Activated T-cell treated with anti-CD3 and anti-CD28 coated beads, Interleukin-2, amount 50 U/mL, for 48 hours (primary cell): Measurements from ENCODE around the gene GLS.
"Not testable (repeated sequence)": the region's sequence is repeated elsewhere in the genome, so short reads cannot be mapped to it uniquely, and the experiment has no call there.

ENCODE experiments used
- DNase-seq, 2 experiments: peaks; one replicate each; pipeline ENCODE4 v3.0.0-alpha.2; 2020

The GLS gene

DNA sequence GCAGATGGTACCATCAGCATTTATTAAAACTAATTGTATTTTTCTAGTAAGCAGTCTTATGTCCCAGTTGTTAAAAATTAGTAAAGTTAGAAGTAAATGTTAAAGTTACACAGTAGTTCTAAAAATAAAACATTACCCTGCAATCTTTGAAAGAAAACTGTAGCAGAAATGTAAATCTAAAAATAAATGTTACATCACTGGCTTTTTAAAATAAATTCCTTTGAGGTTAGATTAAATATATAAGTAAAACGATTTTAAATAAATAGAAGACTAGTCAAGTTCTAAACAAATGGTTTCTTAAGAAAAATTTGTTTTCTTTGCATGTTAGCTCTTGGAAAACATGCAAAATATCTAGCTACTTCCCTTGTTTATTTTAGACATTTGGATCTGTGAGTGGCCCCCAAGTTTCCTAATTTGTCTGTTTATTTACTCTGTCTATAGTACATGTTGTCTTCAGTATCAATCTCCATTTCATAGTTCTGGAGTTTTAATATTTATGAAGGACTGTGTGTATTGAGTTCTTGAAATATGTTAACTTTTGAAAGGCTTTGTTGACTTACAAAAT is 58.2 kb downstream of the GLS start:
- no peak for DNase-seq

DNA sequence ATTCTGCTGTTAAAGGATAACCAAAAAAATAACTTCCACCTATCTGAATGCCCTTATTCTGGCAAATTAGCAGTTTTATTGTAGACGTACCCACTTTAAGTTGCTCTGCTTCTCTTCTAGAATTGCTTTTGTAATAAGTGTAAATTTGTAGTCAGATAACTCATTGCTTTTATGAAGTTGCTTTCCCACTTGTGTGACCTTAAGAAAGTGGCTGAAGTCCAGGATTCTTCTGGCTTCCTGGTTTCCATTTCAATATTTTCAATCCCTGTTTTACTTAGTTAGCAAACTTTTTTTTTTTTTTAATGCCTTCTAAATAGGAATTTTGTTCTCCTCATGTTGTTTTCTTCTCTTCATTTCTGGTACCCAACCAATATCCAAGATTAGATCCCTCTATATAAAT is 59.8 kb downstream of the GLS start:
- no peak for DNase-seq

DNA sequence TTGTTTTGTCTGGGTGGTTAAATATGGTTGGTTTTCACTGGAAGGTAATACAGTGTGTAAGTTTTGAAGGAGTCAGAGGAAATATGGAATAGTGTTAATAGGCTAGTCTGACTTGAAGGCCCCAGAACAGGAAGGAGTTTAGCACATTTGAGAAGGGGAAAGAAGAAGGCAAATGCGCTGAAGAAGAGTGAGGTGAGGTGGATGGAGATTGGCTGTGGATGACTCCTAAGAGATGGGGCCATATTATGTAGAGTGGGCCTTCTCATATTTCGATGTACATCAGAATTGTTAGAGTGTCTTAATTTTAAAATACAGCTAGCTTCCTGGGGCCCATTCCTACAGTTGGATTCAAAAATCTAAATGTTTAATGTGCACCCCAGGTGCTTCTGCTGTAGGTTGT is 61.0 kb downstream of the GLS start:
- DNase-seq, result no peak

DNA sequence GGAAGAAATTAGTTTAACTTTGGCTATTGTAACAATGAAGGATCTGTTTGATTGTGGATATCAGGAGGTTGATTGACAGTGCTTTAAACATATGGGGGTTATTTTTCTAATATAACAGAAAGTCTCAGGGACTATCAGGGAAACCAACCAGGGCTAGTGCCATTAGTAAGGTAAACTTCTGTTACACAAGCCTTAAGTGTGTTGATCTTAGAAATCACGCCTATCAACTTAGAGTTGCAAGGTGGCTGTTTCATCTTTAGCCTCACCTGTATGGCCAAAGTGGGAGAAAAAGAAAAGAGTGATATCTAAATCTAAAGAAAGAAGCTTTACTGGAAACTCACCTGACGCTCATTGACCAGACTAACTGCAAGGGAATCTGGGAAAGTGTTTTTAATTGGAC is 62.1 kb downstream of the GLS start:
- no peak for DNase-seq

DNA sequence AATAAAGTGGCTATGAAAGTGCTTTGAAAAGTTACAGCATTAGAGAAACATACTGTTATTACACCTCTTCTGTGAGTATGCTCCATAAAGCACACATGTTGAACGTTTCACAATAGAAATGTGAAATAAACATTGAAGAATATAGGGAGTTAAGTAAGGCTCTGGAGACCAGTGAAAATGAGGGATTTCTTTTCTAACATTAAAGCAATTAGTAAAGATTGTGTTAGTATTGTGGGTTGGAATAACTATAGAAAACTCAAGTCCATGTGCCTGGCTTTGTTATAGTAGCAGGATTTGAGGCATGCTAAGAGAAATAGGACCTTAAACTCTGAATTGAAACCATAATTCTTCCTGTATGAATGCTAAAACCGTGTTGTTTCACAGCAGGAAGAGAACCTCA is 63.1 kb downstream of the GLS start:
- DNase-seq, result no peak

DNA sequence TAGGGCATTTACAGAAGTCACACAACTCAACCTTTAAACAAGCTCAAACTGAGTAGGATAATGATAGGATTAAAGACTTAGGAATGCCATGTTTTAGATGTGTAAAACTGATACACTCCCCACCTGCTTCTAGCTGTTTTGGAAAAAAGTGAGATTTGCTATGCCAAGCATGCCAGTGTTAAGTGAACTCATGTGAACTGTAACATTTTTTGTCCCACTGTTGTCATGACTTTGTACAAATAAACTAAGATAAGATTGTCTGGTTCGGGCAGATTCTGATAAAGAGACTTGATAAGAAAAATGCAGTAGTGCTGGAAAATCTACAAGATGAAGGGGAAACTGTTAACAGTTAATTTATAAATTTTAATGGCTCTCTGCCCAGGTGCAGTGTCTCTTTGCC is 66.5 kb downstream of the GLS start:
- no peak for DNase-seq

DNA sequence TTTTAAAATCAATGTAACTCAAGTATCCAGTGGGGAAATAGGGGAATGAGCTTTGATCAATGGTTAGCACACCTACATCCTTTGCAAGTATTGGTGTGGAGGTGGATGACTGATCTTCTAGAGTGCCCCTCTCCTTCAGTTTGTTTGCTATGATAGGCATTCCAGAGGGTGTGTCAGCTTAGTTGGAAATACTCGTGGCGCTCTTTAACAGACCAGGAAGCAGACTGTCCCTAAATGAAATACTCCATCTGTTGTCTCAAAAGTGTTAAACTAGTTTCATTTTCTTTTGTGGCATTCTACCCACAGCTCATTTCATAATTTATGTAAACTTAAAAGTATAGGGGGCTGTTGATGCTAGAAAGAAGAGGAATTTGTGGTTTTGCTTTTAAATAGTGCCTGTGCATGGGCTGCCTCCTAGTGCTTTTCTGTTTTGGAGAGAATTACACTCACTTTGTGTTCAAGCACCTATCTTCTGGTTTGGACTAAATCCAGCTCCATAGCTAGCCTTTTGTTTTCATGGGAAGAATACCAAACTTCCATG is 67.2 kb downstream of the GLS start:
- DNase-seq, result no peak

DNA sequence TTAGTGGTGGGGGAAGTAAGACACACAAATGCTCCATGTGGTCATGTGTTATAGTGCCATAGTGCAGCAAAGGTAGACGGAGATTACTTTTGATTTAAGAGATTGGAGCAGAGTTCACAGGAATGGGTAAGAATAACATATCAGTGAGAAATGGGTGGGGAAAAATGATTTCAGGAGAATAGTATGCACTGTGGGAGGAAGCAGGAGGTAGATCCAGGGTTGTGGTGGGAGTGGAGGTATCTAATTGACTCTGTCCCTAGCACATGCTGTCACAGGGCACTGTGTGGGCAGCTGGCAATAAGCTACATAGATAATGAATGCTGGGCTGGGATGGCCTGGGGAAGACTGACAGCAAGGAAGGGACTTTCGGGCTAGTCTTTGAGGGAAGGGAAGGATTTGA is 68.0 kb downstream of the GLS start:
- DNase-seq, result no peak

DNA sequence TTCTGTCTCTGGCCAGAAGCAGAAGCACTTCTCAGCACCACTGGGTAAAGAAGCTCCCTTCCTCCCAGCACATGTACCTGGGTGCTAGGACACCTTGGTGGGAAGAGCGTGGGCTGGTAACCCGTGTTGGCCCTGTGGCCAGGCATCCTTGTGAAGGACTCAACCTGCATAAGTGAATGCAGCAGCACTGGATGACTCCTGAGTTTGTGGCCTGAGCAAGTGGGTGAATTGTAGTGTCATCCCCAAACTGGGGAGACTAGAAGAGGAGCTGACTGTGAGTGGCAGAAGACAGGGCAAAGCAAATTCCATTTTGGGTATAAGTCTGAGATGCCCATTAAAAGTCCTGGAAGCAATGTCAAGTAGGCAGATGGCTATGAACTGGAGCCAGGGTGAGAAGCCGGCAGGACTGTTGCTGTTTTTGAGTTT is 70.0 kb downstream of the GLS start:
- DNase-seq, result no peak

DNA sequence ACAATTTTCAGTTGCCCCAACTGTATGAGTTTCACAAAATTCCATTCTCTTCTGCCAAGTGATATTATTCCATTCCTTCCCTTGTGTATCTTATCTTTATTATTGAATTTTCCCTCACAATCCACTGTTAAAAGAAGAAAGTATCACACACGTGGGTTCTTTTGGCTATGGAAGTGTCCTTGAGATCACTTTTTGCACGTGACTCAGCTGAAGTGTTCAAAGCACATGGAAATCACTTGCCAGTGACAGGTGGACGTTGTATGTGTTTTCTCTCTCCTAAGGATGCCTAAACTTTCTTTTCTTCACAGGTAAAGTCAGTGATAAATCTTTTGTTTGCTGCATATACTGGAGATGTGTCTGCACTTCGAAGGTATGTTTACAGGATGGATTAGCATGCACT is 72.6 kb downstream of the GLS start:
- no peak for DNase-seq

DNA sequence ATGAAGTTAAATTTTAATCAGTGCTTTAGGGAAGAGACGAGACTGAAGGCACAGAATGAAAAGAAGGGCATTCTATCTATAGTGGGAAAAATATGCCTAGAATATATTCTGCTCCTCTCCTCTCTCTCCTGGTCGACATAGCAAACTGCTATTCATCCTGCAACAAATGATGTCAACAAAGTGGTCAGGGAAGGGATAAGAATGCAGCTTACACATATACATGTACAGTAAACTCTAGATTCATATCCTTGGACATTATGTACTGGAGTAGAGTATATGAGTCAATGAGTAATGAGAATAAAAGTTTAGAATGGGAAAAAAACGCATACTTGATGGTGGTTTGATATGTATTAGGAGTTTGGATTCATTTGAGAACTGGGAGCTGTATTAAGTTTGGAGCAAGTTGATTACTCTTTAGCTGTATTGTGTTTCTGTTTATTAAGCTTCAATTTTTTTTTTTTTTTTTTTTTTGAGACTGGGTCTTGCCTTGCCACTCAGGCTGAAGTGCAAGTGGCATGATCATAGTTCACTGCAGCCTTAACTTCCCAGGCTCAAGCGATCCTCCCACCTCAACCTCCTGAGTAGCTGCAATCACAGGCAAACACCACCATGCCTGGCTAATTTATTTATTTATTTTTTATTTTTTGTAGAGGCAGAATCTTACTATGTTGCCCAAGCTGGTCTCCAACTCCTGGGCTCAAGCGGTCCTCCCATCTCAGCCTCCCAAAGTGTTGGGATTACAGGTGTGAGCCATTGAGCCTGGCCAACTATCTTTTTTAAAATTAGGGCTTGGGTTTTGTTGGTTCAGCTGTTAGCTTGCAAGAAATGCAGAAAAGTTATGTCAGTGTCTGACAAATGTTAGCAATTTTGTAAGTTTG is 79.5 kb downstream of the GLS start:
- no peak for DNase-seq

DNA sequence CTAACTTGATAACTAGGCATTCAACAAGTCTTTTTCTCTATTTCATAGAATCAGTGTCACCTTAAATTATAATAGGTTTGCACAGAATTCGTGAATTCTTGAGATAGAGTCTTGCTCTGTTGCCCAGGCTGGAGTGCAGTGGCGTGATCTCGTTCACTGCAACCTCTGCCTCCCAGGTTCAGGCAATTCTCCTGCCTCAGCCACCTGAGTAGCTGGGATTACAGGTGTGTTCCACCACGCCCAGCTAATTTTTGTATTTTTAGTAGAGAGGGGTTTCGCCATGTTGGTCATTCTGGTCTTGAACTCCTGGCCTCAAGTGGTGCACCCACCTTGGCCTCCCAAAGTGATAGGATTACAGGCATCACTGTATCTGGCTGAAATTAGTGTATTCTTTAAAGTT is 80.5 kb downstream of the GLS start:
- not testable (repeated sequence) for DNase-seq

DNA sequence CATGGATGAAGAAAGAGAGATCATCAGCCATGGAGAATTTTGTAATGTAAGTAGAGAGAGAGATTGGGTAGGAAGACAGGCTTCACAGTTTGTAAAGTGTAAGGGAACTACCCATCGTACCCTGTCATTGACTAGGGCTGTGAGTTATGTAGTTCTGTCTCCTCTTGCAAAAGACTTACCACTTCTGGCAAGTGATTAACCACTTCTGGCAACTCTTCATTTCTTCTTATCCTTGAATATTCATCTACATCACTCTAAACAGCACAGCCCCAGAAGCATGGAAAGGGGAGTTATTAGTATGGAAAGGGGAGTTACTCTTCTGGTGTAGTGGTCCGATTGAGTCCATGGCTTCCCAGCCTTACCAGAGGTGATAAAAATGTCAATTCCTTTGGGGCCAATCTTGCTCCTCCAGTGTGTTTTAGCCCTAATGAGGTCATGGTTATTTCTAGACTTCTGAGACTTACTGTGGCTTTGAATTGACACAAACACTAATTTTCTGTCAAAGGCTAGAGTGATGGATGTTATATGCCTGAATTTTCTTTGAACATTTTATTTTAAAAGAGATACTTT is 81.4 kb downstream of the GLS start:
- no peak for DNase-seq

DNA sequence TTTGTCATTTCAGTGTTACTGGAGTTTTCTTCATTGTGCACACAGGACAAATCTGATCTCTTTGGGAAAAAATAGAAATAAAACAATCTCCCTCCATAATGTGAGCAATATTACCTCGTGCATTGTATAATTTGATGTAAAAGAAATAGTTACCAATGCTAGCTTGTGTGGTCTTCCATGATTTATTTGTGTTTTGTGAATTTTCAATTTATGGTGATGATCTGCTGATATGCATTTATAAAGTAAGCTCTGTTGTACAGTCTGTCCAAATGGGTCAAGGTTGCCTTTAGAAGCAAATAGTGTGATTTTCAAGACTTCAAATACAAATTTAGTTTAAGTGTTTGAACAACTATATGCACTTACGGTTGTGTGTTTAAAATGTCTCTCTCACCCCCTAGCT is 82.5 kb downstream of the GLS start:
- DNase-seq, result no peak

DNA sequence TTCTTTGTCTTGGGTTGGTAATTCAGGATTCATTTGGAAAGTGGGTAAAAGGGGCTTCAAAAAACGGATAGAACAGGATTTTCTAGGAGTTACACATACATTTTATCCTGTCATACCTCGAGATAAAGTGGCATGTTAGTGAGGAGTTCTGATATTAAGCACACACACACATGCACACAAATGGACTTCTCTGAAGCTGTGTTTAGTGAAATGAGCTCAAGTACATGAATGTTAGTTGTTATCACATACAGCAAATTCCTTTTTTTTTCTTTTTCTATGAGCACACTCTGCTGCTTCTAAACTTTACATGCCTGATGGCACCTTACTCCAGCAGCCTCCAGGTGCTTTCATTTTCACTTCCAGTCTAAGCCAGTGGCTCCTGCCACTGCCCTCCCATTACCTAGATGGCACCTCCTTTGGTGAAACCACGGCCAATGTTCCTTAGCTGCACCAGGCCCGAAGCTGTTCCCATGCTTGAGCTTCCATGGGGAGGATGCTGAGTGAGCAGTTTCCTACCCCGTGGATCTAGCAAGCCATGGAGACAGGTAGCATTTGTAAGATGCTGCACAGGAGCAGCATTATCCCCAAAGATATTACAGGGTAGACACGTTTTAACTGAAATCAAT is 83.7 kb downstream of the GLS start:
- no peak for DNase-seq

DNA sequence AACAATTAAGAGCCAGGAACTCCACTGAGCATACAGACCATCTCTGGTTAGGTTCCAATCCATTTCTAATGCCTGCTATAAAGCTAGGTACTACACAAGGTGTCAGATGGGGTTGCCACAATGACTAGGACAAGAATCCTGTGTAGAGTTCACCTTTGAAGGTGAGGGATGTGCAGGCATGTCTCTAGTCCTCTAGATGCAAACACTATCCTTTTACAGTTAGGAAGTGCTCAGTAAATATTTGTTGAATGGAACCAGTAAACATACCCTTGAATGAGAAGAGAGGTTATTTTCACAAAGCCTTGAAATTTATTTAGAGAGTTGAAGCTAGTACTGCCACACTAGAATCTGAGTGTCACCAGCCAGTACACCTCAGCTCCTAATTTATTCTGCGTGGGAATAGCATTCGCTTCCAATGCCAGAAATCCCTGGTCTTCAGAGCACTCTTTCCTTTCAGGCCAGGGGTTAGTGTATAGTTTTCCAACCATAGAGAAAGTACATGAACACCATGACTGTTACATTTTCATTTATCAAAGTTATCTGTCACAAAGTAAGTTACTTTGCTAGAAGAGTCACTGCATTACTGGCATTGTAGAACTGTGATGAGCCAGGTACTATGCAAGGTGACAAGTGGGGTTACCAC is 85.1 kb downstream of the GLS start:
- no peak for DNase-seq

DNA sequence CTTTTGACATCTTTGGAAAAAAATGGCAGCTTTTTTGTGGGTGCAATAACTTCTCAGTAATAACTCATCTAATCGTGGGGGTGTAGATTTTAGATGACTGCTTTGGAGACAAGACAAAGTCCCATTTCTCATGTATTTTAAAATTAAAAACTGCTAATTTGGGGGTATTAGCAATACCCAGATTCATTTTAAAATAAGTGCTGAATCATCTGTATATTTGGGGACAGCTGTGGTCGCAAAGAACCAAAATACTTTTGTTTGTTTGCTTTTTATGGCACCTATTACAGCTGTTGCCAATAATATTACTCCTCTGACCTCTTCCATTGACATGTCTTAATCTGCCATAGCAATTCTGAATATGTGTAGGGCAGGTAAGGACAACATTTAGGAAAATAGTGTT is 87.9 kb downstream of the GLS start:
- no peak for DNase-seq

DNA sequence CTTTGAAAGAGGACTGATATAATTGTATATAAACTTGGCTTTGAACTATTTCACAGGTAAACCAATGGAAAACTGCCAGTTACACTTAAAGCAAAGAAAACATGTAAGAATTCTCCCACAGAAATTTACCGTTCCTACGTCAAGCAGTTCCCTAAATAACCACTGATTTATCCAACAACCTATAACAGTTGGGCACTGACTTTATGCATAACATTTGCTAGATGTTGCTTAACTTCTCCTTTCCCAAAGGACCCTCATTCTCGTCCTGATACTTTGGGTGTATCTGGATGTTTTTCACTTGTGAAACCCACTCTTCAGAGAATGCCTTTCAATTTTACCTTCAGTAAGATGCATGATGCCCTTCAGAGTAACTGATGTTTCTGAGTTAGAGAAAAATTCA is 89.5 kb downstream of the GLS start:
- DNase-seq, result no peak

DNA sequence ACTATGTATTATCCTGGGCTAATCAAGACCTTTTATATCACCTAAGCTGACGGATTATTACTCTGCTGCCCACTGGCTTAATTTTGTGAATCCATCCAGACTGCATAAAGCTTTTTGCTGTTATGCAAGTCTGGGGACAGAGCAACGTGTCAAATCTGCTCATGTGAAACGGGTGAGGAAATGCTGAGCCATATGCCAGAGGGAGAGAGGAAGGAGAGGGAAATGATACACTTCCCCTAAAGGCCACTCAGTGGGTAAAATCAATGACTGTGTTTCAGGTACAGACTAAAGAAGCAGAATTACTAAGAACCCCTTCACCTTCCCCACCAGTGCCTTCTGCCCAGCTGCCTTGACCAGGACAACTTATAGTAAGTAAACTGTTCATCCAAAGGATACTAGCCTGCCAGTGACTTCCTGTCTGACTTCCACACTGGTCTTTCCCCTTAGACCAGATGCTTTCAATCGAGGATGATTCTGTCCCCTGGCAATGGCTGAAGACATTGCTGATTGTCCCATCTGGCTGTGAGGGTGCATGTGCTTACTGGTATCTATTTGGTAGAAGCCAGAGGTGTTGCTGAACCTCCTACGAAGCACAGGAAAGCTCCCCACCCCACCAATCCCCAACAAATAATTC is 90.4 kb downstream of the GLS start:
- no peak for DNase-seq

DNA sequence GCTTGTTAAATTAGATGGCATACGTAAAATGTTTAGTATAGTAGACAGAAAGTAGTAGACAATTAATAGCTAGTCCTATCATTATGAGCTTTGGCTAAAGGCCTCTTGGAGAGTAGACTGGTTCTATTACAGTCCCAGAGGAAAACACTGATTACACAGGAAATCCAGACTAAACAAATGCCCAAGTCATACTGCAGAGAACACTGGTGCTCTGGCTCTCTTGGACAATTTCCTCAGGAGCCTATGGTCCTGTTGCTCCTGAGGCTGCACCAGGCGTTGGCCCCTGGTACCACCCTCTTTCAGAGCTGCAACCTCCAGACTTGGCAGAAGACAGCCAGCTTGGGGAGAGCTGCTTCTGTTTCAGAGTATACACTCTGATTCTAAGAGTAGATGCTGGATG is 91.6 kb downstream of the GLS start:
- no peak for DNase-seq

DNA sequence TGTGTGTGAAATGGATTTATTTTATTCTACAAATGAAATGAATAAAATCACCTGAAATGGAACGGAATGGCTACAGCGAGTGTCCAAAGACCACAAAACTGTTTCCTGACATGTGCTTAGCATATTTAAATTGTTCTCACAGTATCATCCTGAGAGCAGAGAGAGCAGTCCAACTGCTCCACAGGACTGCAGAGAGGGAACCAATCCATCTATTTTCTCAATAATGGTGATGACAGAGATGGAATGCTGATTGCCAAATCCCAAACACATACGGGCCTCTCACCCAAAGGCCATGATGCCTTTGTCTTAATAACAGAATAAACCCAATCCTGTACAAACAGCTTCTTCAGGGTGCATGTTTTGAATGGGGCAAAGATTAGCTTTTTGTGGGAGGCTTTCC is 92.2 kb downstream of the GLS start:
- no peak for DNase-seq

DNA sequence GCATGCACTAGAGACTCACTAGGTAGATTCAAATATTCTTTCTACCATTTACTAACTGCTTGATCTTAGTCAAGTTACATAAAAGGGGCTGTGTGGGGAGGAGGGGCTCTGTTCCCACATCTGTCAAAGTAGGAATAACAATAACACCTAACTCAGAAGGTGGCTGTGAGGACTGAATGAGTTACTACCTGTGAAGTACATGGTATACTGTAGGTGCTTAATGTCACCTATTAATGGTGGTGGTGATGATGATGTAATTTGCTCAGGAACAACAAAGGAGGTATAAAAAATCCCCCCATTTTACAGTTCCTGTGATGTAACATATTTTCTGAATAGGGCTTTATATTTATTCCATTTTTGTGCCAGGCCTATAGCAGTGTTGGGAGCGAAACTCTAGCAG is 92.6 kb downstream of the GLS start:
- no peak for DNase-seq
